ENCODE results near the gene CA5A.

The CA5A gene

DNA sequence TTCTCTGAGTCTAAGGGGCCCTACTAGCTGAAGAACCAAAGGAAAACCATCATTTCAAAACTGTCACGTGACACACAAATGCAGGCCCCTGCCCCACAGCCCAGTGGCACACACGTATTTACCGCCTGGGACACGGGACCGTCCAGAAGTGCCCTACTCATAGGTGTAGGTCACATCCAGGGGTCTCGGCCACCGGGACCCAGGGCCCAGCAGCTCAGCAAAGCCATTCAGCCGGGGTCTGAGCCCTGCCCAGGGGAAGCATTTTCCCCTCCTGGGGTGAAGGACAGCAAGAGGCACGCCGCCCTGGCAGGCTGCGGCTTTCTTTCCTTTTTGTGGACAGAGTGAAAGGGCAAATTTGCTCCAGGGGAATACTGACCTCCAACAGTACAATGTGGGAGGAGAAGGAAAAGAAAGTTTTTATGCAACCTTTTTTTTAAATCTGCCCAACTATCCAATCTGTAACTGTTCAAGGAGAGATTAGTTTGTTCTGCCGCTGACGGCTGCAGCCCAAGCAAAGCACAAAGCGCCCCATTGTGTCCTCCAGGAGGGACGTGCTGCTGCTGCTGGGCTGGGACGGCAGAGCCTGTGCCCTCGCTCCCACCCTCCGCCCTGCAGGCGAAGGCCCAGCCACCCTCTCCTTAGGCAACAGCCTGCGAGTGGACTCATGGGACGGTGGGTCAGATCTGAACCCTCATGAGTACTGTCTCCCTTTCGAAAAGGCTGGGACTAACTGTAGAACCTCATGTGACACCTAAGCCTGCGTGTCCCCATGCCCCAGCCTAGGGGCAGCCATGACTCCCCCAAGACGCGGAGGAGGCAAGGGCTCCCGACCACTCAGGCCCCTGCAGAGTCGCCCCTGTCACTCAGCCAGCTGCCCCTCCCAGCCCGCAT, 88.3 kb downstream of the CA5A start:
- peak; percentile 86 for DNase-seq (ENCODE audit: low read depth)
- TF ChIP-seq, protein P1, sequence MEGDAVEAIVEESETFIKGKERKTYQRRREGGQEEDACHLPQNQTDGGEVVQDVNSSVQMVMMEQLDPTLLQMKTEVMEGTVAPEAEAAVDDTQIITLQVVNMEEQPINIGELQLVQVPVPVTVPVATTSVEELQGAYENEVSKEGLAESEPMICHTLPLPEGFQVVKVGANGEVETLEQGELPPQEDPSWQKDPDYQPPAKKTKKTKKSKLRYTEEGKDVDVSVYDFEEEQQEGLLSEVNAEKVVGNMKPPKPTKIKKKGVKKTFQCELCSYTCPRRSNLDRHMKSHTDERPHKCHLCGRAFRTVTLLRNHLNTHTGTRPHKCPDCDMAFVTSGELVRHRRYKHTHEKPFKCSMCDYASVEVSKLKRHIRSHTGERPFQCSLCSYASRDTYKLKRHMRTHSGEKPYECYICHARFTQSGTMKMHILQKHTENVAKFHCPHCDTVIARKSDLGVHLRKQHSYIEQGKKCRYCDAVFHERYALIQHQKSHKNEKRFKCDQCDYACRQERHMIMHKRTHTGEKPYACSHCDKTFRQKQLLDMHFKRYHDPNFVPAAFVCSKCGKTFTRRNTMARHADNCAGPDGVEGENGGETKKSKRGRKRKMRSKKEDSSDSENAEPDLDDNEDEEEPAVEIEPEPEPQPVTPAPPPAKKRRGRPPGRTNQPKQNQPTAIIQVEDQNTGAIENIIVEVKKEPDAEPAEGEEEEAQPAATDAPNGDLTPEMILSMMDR (conservative IDR thresholded peaks at IDR 0.05; ENCODE audit: low read depth, low read length): peak; percentile 11
- no peak overlapping the region for H3K4me3 ChIP-seq (ENCODE audit: low read length)

DNA sequence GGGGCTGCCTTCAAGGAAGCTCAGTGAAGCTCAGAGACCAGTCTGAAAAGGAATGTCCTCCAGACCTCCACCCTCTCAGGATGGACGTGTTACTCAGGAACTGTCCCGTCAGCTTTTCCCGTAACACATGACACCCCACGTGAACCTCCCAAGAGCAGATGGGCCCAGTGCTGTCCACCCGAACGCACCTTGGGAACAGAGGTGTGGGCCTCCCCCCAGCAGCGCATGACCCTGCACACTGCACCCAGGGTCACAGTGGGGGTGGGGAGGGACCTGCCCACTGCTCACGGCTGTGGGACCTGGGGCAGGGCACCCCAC, 88.9 kb downstream of the CA5A start:
- no peak for DNase-seq (ENCODE audit: low read depth)
- TF ChIP-seq, protein P1 (conservative IDR thresholded peaks at IDR 0.05; ENCODE audit: low read depth, low read length): no peak
- H3K4me3 ChIP-seq (ENCODE audit: low read length): no peak overlapping the region

DNA sequence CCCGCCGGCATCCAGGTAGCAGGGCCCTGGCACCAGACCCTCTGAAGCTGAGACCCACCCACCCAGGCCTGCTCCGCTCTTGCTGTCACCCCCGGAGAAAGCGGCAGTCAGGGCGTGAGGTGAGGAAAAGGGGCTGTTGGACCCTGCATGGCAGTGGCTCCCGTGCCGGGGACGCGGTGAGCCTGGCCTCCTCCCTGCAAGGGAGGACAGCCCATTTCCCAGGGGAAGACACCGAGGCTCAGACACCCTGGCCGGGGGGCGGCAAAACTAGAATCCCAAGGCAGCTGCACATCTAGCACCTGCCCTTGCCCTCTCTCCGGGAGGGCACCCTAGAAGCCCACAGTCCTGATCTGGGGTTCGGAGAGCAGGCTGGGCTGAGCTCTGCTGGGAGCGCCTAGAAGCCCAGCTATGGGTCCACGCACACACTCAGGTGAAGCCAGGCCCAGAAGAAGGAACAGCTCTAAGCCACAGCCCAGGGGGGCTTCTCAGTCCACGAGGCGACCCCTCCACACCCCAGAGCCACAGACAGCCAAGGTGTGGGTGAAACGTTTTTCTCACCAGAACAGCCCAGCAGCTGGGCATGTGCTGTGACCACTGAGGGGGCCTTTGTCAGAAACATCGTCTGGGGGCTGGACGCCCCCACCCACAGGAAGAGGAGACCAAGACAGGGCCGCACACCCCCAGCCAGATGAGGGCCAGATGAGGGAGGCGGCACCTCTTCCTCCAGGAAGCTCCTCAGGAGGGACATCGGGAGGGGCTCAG, 89.4 kb downstream of the CA5A start:
- DNase-seq (ENCODE audit: low read depth): no peak
- TF ChIP-seq, protein P1 (conservative IDR thresholded peaks at IDR 0.05; ENCODE audit: low read depth, low read length): no peak
- no peak overlapping the region for H3K4me3 ChIP-seq (ENCODE audit: low read length)

DNA sequence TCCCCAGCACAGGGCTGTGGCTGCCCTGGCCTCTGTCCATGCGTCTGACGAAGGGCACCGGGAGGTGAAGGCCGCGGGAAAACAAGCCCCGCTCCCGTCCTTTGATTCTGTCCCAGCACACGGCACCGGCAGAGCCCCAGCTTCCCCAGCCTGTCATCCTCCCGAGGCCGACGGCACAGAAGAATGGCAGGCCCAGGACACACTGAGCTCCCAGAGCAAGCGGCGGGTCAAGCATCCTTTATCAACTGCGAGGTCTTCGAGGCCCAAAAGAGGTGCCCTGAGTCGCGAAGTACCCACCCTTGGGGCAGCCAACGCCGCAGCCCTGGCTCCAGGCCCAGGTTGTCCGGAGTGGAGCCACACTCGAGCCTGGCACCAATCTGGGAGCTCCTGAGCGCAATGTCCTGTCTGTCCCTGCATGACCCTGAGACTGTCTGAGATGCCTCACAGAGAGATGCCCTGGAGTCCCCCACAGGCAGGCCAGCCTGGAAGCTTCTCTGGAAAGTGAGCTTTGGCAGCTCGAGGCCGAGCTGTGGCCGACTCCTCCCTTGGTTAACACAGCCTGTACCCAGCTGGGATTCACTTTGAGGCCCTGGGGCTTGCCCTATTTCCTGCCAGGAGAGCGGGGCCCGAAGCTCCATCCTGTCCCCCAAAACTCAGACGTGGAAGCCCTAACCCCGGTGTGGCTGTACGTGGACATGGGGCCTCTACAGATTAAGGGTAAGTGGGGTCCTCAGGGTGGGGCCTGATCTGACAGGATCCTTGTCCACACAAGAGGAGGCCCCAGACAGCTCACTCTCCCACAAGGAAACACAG, 90.3 kb downstream of the CA5A start:
- TF ChIP-seq, protein P1 (conservative IDR thresholded peaks at IDR 0.05; ENCODE audit: low read depth, low read length): no peak
- DNase-seq (ENCODE audit: low read depth): no peak

DNA sequence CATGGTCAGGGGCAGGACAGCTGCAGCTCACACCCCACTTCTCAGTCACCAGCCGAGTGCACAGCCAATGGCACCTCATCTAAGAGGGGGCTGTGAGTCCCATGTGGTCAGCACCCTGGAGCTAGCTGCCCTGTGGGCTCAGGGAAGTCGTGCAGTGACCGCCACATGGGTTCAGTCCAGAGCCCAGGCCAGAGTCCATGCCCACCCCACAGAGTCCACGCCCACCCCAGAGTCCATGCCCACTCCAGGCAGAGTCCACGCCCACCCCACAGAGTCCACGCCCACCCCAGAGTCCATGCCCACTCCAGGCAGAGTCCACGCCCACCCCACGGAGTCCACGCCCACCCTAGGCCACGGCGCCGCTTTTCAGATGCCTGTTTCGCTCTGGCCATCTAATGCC, 91.1 kb downstream of the CA5A start:
- TF ChIP-seq, protein P1 (conservative IDR thresholded peaks at IDR 0.05; ENCODE audit: low read depth, low read length): no peak
- DNase-seq (ENCODE audit: low read depth): no peak
- no peak overlapping the region for H3K4me3 ChIP-seq (ENCODE audit: low read length)

More for the DNA sequence above, 90.3 kb downstream of the CA5A start:
- no peak overlapping the region for H3K4me3 ChIP-seq (ENCODE audit: low read length)

DNA sequence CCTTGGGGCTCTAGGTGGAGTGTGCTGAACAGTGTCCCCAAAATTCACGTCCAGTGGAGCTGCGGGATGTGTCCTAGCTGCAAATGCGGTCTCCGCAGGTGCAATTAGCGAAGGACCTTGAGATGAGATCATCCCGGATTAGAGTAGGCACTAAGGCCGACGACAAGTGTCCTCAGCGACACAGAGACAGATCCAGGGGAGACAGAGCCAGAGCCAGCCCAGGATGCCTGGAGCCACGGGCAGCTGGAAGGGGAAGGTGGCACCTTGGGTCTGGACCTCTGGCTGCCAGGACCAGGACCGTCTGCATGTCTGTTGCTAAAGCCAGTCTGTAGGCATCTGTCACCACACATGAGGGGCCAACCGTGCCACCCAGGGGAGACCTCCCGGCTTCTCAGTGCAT, 91.5 kb downstream of the CA5A start:
- DNase-seq (ENCODE audit: low read depth): no peak
- H3K4me3 ChIP-seq (ENCODE audit: low read length): no peak overlapping the region
- TF ChIP-seq, protein P1 (conservative IDR thresholded peaks at IDR 0.05; ENCODE audit: low read depth, low read length): no peak
